Osteocyte (in vitro differentiated cells): ENCODE results near the gene UBL3. TPM values are rescaled to one million over a fixed set of nuclear protein-coding genes. Genes with fewer than 3 reads are reported as not detected.

ENCODE experiments used
- DNase-seq: peaks from one replicate; pipeline ENCODE4 v3.0.0; 2021; ENCODE audit warnings: mixed read lengths; ENCODE audit not compliant: unreplicated experiment; ENCODE audit errors: extremely low spot score
- H3K27ac Mint-ChIP-seq: one replicate; pipeline ENCODE4 v1.8.0; 2021; ENCODE audit warnings: mild to moderate bottlenecking, mixed read lengths; ENCODE audit not compliant: unreplicated experiment
- H3K27me3 Mint-ChIP-seq: one replicate; pipeline ENCODE4 v1.8.0; 2021; ENCODE audit warnings: mixed read lengths; ENCODE audit not compliant: unreplicated experiment
- H3K36me3 Mint-ChIP-seq: one replicate; pipeline ENCODE4 v1.8.0; 2021; ENCODE audit warnings: mixed read lengths; ENCODE audit not compliant: unreplicated experiment
- H3K4me1 Mint-ChIP-seq: one replicate; pipeline ENCODE4 v1.8.0; 2021; ENCODE audit warnings: mixed read lengths; ENCODE audit not compliant: unreplicated experiment
- H3K4me3 Mint-ChIP-seq: one replicate; pipeline ENCODE4 v1.8.0; 2021; ENCODE audit warnings: mild to moderate bottlenecking, moderate library complexity, mixed read lengths; ENCODE audit not compliant: unreplicated experiment
- H3K9me3 Mint-ChIP-seq: one replicate; pipeline ENCODE4 v1.8.0; 2021; ENCODE audit warnings: mixed read lengths; ENCODE audit not compliant: unreplicated experiment
- CTCF ChIP-seq: fragments of 200-600 bp; sonication (generic); IDR thresholded peaks from 2 replicates; pipeline ENCODE4 v1.5.0; 2021; ENCODE audit warnings: antibody characterized with exemption, mild to moderate bottlenecking, moderate library complexity
- total RNA-seq: library from RNA; stranded (reverse); gene quantifications from 2 replicates; pipeline ENCODE4 v1.2.1, GENCODE V29; 2021

UBL3 gene
- total RNA-seq, 1 donor from 2014 or later = 28.3 TPM

GRCh38 chr13:29840585-29840984, 9.8 kb downstream of the UBL3 start:
- Mint-ChIP-seq H3K27me3 (no peaks in the 10 kb centered on the region), H3K4me3 (no peak overlapping the region), H3K36me3 (no peaks in the 10 kb centered on the region), H3K4me1 (peaks cover 61% of the 10 kb centered on the region), H3K9me3 (no peaks in the 10 kb centered on the region), H3K27ac (peak overlapping the region; percentile 33)
- DNase-seq = no peak
- no peak for TF ChIP-seq CTCF

- DNase-seq = no peak
- no peak for TF ChIP-seq CTCF
- no peaks in the 10 kb centered on the region for H3K36me3 Mint-ChIP-seq
- no peak overlapping the region for H3K27ac Mint-ChIP-seq
- no peaks in the 10 kb centered on the region for H3K9me3 Mint-ChIP-seq
- no peak overlapping the region for H3K4me3 Mint-ChIP-seq
- peaks cover 52% of the 10 kb centered on the region for H3K4me1 Mint-ChIP-seq
- H3K27me3 Mint-ChIP-seq = no peaks in the 10 kb centered on the region
Measured at GRCh38 chr13:29835280-29836061, 14.9 kb downstream of the UBL3 start.

GRCh38 chr13:29832761-29833298, 17.6 kb downstream of the UBL3 start:
- H3K36me3 Mint-ChIP-seq = peaks cover 3% of the 10 kb centered on the region
- no peak for TF ChIP-seq CTCF
- no peak for DNase-seq
- peak overlapping the region; percentile 2 for H3K27ac Mint-ChIP-seq
- H3K9me3 Mint-ChIP-seq = no peaks in the 10 kb centered on the region
- H3K27me3 Mint-ChIP-seq = no peaks in the 10 kb centered on the region
- peaks cover 40% of the 10 kb centered on the region for H3K4me1 Mint-ChIP-seq
- no peak overlapping the region for H3K4me3 Mint-ChIP-seq

- peak; percentile 7 for TF ChIP-seq CTCF
- Mint-ChIP-seq H3K27me3 (no peaks in the 10 kb centered on the region), H3K36me3 (peaks cover 5% of the 10 kb centered on the region), H3K4me3 (no peak overlapping the region), H3K4me1 (peaks cover 31% of the 10 kb centered on the region), H3K9me3 (no peaks in the 10 kb centered on the region), H3K27ac (no peak overlapping the region)
- DNase-seq = no peak
Measured at GRCh38 chr13:29830000-29830399, 20.4 kb downstream of the UBL3 start.

GRCh38 chr13:29819143-29819542, 31.3 kb downstream of the UBL3 start:
- Mint-ChIP-seq H3K4me3 (no peak overlapping the region), H3K4me1 (peaks cover 28% of the 10 kb centered on the region), H3K27ac (no peak overlapping the region), H3K36me3 (no peaks in the 10 kb centered on the region), H3K9me3 (peaks cover 3% of the 10 kb centered on the region), H3K27me3 (no peaks in the 10 kb centered on the region)
- TF ChIP-seq CTCF = no peak
- DNase-seq = no peak
